NCI-H526 treated with DMSO at 0.1 percent for 48 hours (cell line): ENCODE data around the gene DSC3.
"Not testable (repeated sequence)": the region's sequence is repeated elsewhere in the genome, so short reads cannot be mapped to it uniquely, and the experiment has no call there.

Source experiments
- DNase-seq: peaks from one replicate; lab custom pipeline; 2025; lab: John Stamatoyannopoulos, UW

The DSC3 gene

DNA sequence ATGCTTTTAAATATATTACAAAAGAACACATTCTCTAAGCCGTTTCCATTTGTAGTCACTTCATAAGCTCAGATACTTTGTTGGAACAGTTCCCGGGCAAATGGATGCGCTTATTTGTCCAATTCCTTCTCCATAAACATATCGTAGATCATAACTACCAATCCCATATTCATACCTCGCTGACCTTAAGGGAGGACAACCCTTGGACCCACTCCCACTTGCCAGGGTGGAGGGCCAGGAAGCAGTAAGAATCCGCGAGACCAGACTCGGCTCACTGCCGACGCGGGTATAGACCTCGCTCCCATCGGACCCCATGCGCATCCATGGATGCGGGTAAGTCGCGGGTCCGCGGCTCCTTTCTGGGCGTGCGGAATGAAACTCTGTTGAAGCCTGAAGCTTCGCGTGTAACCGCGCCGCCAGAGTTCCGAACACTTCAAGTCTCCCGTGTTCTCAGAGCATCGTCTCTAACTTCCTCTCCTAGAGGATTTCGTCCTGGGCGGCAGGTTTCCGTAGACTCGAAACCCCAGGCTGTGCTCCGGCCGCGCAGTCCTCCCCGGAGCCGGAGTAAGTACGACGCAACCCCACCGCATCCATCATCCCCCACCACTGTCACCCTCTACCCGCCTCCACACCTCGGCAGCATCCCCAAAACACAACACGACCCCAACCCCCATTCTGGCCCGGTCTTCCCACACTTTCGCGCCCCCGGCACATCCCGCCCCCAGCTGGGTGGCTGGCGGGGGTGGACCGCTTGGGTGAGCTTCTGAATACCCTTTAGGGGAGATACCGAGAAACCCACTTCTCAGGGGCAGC lies 1.1 kb downstream of the DSC3 start:
- no peak for DNase-seq

DNA sequence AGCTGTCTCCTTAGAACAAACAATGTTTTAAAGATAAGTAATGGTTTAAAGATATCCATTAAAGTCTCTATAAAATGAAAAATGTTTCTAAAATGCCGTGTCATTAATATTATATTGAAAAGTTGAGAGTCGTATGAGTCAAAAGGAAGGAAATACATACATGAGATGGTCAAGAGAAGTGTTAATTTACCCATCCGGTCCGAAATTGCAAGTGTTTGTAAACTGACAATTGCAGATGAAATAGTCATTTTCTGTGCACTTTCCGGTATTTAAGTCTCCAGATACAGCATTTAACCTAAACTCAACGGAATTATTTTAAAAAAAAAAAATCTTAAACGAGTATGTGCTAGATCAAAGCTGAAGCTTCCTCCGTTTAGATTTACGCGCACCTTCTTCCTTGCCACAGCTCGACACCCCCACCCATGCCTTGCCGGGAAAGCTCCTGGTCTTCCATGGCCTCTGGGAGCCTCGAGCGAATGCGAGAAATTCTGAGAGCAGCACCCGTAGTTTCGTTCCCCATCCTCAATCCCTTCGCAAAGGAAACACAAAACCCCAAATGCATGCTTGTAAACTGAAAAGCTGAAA lies 1.8 kb downstream of the DSC3 start:
- DNase-seq: no peak

DNA sequence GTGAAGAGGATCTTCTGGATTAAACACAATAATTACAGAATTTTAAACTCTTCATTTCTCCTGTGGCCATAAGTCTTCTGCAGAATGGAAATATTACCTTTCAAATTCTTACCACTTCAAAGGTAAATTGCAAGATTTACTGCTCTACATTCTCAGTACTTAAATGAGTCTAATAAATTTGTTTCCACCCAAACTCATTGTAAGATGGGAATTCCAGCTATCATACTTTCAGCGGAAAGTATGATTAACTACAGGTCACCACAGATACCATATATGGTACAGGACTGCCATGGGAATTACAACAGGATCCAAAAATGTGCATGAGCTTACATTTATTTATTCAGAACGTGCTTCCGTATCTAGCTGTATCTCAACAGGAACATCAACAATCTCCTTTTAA lies 3.1 kb downstream of the DSC3 start:
- no peak for DNase-seq

DNA sequence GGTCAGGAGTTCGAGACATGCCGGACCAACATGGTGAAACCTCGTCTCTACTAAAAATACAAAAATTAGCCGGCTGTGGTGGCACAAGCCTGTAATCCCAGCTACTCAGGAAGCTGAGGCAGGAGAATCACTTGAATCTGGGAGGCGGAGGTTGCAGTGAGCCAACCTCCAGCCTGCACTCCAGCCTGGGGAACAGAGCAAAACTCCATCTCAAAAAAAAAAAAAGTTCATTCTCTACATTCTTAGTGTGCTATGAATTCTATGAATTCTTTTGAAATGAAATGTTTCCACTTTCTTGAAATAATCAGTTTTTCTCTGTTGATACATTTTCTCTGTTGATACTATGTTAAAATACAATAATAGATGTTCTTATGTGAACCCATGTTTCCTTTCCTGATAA lies 4.9 kb downstream of the DSC3 start:
- not testable (repeated sequence) for DNase-seq

DNA sequence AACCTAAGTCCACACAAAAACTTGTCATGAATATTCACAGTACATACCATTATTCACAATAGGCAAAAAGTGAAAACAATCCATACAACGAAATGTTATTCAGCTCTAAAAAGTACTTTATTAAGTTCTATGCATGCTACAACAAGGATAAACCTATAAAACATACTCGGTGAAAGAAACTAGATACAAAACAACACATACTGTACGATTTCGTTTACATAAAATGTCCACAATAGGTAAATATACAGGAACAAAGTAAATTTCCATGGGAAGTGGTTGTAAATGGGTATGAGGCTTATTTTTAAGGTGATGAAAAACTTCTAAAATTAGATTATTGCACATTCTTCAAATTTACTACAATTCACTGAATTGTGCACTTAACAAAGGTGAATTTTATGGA lies 8.0 kb downstream of the DSC3 start:
- no peak for DNase-seq

DNA sequence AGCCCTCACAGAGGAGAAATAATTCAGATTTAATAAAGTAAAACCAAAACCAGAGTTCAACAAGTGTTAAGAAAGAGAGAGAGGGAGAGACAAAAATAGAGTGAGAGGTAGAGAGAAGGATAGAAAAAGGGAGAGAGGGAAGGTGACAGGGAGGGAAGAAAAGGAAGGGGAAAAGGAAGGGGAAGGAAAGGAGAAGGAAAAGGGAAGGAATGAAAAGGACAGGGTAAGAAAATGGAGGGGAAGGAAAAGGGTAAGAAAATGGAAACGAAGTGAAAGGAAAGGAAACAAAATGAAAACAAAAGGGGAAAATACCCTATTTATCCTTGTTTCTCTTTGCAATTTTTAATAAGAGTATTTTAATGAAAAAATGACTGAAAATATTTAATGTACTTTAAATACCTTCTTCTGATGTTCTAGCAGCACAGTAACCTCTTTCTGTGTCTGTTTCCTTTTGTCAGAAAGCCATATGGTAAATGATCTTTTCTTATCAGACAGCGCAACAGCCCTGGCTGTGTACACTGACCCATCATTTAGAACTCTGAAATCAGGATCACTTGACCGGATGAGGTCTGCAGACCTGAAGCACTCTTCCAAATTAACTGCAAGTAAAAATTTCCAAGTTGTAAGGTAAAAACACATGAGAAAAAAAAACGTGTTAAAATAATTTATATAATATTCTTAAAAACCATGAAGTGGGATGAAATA lies 11.8 kb downstream of the DSC3 start:
- no peak for DNase-seq

DNA sequence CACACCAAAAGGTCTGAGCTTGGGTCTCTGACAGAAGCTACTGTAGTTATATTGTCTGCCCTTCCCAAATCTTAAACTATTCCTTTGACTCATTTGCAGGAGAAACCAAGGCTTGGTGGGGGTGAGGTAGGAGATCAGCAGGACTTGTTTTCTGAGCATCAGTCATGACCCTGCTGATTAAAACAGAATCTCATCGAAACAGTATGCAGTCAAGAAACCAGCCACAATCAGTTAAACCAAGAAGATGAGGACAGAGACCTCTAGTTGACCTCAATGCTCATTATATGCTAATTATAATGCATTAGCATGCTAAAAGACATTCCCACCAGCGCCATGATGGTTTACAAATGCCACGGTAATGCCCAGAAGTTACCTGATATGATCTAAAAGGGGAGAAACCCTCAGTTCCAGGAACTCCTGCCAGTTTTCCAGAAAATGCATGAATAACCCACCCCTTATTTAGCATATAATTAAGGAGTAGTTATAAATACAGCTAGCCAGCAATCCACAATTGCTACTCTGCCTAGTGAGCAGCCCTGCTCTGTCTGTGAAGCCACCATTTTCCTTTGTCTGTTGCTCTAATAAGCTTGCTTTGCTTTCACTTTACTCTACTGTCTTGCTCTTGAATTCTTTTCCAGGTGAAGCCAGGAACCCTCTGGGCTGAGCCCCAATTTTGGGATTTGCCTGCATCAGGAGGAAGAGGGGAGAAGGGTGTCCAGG lies 26.7 kb downstream of the DSC3 start:
- DNase-seq: no peak

DNA sequence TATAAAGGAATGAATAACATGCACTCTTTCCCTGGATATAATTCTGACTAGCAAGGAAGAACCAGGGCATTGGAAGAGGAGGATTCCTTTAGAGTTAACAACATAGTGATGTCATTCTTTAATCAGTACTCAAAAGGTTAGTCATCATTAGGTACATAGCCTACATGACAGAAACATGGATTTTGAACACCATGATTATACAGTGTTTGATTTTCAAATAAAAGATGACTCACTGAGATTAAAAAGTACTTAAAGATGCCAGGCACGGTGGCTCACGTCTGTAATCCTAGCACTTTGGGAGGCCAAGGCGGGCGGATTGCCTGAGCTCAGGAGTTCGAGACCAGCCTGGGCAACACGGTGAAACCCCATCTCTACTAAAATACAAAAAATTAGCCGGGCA lies 31.1 kb downstream of the DSC3 start:
- not testable (repeated sequence) for DNase-seq

DNA sequence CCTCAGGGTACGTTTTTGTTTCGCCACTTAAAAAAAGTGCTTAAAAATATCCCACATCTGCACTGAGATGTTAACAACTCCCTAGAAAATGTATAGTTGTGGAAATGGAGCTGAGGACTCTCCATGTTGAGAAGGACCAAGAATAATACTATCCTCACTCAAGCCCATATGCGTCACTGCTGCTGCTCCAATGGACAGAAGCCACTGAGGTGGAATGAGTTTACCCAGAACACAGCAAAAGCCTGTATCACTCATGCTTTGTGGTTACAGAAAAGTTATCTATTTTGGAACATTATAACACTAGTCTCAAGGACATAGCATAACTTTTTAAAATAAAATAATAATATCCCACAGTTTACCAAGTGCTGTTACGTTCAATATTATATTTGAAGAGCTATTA lies 31.9 kb downstream of the DSC3 start:
- no peak for DNase-seq

DNA sequence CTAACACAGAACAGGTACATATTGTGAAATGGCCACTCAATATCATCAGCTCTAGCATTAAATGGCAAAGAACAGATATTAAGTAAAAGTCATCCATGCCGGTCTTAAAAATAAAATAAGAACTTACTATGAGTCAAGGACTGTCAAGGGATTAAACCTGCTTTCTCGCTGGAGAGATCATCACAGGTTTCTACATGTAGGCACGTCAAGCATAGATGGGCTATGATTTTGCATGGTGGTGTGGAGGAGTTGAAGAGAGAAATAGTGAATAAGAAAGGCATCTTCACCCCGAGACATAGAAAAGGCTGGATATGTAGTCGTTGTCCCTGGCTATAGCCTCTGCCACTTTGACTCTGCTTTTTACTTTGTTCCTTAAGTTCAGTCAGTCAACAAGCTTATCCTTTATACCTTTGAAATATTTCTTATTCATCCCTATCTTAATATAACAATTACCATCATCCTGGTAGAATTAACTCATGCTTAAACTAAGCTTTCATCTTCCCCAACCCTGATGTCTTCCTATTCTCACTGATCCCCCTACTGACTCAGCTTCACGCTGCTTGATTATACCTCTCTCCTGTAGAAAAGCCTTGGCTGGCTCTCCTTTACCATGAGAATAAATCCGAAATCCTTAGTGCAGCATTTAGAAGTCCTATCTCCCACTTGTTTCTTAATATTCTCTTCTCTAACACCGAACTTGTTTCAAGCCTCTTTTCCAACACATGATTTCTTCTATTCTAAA lies 42.5 kb downstream of the DSC3 start:
- no peak for DNase-seq

DNA sequence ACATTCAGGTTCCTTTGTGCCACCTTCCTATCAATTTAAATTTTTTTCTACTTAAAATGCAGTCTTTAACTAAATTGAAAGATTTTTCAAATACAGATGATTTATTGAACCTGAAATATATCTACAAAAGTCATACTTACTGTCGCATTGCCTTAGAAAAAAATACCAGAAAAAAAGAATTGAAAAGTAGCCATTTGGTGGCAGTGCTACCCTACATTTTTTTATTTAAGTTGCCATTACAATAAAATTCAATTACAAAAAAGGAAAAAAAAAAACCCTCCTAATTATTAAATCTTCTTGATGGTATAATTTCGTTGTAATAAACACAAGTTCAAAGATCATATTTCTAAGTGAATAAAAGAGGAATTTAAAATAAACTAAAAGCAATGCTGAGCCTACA lies 43.4 kb downstream of the DSC3 start:
- DNase-seq: no peak

DNA sequence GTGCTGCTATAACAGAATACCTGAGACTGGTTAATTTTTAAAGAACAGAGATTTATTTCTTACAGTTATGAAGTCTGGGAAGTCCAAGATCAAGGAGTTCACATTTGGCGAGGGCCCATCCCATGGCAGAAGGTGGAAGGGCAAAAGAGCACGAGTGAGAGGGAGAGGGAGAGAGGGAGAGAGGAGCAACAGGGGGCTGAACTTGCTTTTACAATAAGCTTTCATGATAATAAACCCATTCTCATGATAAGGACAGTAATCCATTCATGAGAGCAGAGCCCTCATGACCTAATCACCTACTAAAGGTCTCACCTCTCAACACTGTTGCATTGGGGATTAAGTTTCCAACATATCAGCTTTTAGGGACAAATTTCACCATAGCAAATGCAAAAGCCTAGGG lies 45.3 kb downstream of the DSC3 start:
- no peak for DNase-seq

DNA sequence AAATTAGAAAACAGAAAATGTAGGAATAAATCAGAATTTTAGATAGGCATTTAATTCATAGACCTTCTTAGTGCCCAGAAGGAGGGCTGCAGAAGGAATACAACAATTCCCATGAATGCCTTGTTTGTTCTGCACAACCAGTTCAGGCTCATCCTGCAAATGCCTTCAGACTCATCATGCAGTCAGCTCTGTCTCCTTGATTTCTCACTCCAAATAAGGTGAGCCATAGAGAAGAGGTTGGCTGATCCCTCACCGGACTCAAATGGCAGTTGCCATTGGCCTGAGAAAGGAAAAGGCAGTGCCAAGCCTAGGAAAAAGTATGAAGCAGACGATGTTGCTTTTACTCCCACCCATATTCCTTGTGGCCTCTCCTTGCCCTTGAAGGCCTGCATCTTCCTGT lies 50.3 kb downstream of the DSC3 start:
- DNase-seq: no peak

DNA sequence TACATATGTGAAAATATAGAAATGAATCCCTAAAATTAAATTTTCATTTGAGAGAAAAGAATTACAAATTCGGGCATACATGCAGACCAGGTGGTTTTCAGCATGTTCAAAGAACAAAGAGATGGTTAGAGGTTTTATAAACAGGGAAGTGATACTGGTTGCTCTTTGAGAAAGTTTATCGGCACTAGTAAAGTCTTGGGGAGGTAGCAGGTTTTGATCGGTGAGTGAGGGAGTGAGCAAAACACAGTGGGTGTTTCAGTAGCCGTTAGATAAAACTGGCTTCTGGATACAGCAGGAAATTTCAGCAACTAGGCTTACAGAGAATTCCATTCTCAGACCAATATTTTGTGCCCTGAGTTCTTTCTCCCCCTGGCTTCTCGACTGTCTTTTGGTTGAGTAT lies 51.1 kb downstream of the DSC3 start:
- no peak for DNase-seq

DNA sequence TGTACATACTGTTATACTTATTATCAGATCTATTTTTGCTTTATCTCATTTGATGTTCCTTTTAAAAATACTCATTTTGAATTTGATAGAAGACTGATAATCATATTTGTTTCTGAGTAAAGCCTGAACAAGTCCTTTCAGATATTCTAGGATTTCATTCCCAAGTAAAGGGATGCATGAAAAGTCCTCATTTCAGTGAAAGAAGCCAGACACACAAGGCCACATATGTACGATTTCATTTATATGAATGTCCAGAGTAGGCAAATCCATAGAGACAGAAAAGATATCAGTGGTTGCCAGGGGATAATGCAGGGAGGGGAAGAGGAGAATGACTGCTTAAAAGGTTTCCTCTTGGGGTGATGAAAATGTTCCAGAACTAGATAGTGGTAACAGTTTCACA lies 53.4 kb downstream of the DSC3 start:
- DNase-seq: no peak

DNA sequence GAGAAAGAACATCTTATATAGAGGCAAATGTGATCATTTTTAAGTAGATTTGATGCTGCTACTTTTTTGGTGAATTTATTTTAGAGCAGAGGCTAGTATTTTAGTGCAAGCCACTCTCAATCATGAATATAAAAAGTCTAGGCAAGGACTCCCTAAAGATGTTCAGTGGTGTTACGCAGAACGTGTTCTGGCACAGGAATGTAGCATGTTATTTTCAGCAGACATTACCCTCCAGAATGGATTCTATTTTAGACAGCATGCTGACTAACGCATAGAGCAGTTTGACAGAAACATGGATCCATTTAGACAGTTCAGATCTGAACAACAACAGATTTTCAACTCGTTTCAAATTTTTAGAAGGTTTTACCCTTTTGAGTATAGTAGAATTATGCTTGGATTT lies 54.1 kb downstream of the DSC3 start:
- no peak for DNase-seq

DNA sequence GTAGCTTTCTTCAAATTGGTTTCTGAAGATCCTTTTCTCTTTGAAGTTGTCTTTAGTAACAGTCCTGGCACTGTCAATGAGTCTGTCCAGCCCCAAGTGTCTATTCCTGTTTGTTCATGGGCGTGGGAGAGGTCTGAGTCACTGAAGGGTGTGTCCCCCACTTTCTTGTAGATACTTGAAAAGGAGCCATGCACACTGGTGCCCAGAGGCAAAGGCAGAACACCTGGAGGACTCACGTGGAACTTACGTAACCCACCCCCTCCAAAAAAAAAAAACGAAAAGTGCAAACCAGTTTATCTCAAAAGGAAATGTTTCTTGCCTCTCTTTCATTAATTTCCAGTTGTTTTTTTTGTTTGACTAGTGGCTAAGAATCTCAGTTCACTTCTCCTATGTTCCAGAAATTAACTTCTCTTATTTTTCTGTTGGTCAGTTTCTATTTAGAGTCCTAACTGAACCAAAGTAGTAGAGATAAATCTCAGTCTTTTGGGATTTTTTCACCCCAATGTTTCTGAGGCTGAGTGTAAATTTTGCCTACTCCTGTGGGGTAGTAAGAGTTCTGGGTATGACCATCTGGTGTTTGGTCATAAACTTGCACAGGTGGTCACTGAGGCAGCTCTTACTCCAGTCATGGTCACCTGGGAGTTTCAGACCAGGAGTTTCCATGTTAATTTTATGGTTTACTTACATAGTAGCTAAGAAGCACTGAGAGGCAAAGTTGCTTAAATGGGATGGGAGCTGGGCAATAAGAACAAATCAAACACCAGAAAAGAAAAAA lies 54.9 kb downstream of the DSC3 start:
- no peak for DNase-seq

DNA sequence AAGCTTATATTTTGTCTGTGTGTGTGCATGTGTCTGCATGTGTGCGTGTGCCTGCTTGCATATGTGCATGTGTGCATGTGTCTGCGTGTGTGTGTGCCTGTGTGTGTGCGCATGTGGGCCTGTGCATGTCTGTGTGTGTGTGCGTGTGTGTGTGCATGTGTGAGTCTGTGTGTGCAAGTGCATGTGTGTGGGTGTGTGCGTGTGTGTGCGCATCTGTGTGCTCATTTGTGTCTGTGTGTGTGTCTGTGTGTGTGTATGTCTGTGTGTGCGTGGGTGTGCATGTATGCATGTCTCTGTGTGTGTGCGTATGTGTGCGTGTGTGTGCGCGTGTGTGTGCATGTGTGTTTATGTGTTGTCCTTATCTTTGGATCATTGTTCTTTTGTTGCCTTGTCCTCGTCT lies 56.8 kb downstream of the DSC3 start:
- no peak for DNase-seq

DNA sequence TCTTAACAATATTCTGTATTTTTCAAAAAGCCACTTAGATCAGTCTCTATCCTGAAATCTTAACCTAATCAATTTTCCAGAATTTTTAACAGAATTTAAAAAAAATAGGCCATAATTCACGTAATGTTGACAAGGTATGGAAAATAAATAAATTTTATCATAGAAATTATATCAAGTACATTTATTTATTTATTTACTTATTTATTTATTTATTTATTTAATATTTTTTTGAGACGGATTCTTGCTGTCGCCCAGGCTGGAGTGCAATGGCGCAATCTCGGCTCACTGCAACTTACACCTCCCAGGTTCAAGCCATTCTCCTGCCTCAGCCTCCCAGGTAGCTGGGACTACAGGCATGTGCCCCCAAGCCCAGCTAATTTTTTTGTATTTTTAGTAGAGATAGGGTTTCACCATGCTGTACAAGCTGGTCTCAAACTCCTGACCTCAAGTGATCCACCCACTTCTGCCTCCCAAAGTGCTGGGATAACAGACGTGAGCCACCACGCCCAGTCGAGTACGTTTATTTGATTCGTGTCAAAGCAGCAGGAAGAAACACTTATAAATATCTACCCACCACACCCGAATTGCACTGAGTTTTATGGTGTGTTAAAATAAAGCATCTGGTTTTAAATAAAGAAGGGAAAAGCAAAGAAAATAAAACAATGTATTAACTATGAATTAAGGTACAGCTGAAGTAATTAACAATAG lies 60.1 kb downstream of the DSC3 start:
- no peak for DNase-seq

DNA sequence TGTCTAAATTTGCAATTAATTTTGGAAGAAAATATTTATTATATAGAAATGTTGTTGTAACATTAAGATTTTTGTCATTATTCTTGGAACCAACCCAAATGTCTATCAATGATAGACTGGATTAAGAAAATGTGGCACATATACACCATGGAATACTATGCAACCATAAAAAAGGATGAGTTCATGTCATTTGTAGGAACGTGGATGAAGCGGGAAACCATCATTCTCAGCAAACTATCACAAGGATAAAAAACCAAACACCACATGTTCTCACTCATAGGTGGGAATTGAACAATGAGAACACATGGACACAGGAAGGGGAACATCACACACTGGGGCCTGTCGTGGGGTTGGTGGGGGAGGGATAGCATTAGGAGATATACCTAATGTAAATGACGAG lies 64.5 kb downstream of the DSC3 start:
- DNase-seq: not testable (repeated sequence)
